NB4 (cell line): ENCODE data around the gene PHAF1.

ENCODE experiments used
- POLR2A ChIP-seq: IDR thresholded peaks from 2 replicates; pipeline ENCODE4 v1.6.1; 2011; ENCODE audit warnings: mild to moderate bottlenecking; ENCODE audit not compliant: insufficient read length; ENCODE audit errors: extremely low read depth
- TF ChIP-seq, protein P1 (sequence below): IDR thresholded peaks from one replicate; pipeline ENCODE4 v1.5.1; 2012; ENCODE audit warnings: low read depth, low read length

DNA sequence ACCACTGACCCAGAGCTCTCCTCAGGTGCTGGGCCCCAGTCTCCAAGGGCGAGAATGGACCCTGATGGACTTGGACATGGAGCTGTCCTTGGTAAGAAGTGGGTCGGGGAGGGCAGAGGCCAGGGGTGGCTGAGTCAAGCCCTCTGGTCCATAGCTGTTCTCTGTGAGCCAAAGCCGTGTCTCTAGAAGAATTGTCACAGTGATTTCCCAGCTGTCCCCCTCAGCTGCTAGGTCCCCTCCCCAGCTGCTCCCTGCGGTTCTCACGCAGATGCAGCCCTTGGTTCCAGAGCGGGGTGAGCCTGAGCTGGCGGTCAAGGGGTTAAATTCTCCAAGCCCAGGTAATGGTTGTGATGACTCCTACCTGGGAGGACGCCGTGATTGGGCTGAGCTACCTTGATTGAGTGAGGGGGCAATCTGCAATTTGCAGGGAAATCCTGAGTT, 59.3 kb downstream of the PHAF1 start:
- TF ChIP-seq, protein P1, sequence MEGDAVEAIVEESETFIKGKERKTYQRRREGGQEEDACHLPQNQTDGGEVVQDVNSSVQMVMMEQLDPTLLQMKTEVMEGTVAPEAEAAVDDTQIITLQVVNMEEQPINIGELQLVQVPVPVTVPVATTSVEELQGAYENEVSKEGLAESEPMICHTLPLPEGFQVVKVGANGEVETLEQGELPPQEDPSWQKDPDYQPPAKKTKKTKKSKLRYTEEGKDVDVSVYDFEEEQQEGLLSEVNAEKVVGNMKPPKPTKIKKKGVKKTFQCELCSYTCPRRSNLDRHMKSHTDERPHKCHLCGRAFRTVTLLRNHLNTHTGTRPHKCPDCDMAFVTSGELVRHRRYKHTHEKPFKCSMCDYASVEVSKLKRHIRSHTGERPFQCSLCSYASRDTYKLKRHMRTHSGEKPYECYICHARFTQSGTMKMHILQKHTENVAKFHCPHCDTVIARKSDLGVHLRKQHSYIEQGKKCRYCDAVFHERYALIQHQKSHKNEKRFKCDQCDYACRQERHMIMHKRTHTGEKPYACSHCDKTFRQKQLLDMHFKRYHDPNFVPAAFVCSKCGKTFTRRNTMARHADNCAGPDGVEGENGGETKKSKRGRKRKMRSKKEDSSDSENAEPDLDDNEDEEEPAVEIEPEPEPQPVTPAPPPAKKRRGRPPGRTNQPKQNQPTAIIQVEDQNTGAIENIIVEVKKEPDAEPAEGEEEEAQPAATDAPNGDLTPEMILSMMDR = no peak
- TF ChIP-seq POLR2A = no peak
